ENCODE results near the gene CCL20.

CCL20 gene

DNA sequence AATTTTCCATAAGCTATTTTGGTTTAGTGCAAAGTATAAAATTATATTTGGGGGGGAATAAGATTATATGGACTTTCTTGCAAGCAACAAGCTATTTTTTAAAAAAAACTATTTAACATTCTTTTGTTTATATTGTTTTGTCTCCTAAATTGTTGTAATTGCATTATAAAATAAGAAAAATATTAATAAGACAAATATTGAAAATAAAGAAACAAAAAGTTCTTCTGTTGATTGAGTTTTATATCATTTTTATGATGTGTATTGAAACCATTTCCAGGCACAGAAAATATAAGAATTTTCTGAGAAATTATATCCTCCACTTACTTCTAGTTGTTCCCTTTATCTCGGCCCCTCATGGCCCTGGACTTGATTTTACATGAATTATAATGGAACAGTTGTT, 3.7 kb downstream of the CCL20 start:
- no peak overlapping the region for H3K27ac ChIP-seq

DNA sequence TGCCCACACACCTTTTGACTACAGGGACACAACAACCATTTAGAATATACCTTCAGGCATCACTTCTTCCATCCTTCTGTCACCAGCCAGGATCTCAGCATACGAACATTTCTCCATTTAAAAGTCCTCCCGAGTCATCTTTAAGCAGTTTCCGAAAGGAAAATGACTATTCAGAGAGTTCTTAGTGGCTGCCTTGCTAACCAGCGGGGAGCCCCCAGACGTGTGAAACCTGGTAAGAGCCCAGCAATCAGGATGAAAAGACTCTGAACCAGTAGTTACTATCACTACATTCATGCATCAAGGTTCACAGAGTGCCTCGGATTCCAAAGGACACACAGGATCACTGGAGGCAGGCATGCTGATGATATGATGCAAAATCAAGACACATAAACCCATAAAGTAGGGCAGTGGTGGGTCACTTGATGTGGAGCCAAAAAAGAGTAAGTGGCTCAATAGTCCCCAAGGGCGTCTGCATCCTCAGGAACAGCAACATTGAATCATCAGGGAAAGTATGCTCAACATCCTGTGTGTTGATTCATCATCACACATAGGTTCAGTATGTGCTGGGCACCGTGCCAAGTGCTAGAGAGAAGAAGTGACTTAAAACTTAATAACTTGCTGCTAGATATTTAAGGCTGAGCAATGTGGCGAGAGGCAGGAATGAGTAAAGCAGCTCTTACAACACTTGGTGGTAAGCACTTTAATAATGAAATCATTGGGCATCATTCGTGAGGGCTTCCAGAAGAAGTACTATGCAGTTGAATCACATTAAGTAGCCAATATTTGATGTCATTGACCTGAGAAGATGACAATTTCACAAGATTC, 4.4 kb downstream of the CCL20 start:
- TF ChIP-seq, protein P1, sequence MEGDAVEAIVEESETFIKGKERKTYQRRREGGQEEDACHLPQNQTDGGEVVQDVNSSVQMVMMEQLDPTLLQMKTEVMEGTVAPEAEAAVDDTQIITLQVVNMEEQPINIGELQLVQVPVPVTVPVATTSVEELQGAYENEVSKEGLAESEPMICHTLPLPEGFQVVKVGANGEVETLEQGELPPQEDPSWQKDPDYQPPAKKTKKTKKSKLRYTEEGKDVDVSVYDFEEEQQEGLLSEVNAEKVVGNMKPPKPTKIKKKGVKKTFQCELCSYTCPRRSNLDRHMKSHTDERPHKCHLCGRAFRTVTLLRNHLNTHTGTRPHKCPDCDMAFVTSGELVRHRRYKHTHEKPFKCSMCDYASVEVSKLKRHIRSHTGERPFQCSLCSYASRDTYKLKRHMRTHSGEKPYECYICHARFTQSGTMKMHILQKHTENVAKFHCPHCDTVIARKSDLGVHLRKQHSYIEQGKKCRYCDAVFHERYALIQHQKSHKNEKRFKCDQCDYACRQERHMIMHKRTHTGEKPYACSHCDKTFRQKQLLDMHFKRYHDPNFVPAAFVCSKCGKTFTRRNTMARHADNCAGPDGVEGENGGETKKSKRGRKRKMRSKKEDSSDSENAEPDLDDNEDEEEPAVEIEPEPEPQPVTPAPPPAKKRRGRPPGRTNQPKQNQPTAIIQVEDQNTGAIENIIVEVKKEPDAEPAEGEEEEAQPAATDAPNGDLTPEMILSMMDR (IDR thresholded peaks at IDR 0.05; ENCODE audit: low read depth, low read length), result no peak
- Histone ChIP-seq H3K27me3 (ENCODE audit: insufficient read depth, low read depth, severe bottlenecking) (peaks cover 15% of the 10 kb centered on the region), H3K36me3 (no peaks in the 10 kb centered on the region), H3K4me3 (ENCODE audit: low read depth, low read length) (no peak overlapping the region), H3K27ac (no peak overlapping the region), H3K9me3 (ENCODE audit: severe bottlenecking) (no peaks in the 10 kb centered on the region)
- no peak for DNase-seq

More for the DNA sequence above, 3.7 kb downstream of the CCL20 start:
- Histone ChIP-seq H3K36me3 (no peaks in the 10 kb centered on the region), H3K27me3 (ENCODE audit: insufficient read depth, low read depth, severe bottlenecking) (peaks cover 15% of the 10 kb centered on the region), H3K9me3 (ENCODE audit: severe bottlenecking) (no peaks in the 10 kb centered on the region), H3K4me3 (ENCODE audit: low read depth, low read length) (no peak overlapping the region)
- TF ChIP-seq, protein P1 (IDR thresholded peaks at IDR 0.05; ENCODE audit: low read depth, low read length), result no peak
- DNase-seq, result no peak

DNA sequence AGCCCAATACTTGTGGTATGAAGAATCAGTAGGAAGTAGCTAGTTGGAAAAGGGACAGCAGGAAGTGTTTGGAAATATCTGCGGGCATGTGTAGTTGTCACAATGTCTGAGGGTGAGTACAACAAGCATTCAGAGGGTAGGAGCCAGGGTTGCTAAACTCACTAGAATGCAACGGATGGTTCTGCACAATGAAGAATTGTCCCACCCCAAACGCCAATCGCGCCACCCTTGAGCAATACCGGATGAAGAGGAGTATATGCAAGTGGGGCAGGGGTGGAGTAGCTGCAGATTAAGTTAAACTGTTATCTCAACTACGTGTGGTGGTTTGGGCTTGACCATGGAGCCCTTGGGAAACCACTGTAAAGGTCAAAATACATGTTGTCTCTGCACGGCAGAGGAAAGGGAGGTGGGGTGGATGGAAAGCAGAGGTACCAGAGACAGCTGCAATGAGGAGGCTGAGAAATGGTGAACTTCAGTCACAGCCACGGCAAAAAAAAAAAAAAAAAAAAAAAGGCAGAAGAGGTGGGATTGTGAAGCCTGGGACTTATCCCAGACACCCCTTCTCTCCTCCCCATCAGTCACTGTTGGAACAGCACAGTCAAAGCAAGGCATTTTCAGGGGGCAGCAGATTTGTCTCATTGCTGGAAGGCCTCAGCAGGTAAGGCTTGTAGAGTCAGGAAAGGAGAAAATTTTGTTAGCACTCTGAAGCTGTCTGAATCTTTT, 5.2 kb downstream of the CCL20 start:
- TF ChIP-seq, protein P1 (IDR thresholded peaks at IDR 0.05; ENCODE audit: low read depth, low read length), result no peak
- Histone ChIP-seq H3K36me3 (no peaks in the 10 kb centered on the region), H3K9me3 (ENCODE audit: severe bottlenecking) (no peaks in the 10 kb centered on the region), H3K27ac (no peak overlapping the region), H3K4me3 (ENCODE audit: low read depth, low read length) (no peak overlapping the region), H3K27me3 (ENCODE audit: insufficient read depth, low read depth, severe bottlenecking) (peaks cover 21% of the 10 kb centered on the region)
- DNase-seq, result no peak

DNA sequence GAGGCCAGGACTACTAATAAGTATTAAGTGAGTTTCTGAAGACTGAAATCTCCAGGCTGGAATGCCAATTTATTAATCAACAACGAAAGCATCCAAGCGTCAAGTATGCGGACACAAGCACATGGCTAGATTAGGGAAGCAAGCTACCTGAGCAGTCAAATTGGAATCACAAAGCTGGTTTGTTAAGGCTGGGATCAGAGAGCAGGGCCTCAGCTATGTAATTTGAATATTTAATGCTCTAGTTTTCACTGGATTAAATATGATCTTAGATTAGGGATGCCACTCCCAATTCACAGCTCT, 5.7 kb downstream of the CCL20 start:
- H3K4me3 ChIP-seq (ENCODE audit: low read depth, low read length), result no peak overlapping the region
- TF ChIP-seq, protein P1 (IDR thresholded peaks at IDR 0.05; ENCODE audit: low read depth, low read length), result no peak
- no peak for DNase-seq
- no peaks in the 10 kb centered on the region for H3K9me3 ChIP-seq (ENCODE audit: severe bottlenecking)
- H3K36me3 ChIP-seq, result no peaks in the 10 kb centered on the region
- H3K27ac ChIP-seq, result no peak overlapping the region
- H3K27me3 ChIP-seq (ENCODE audit: insufficient read depth, low read depth, severe bottlenecking), result peaks cover 17% of the 10 kb centered on the region

DNA sequence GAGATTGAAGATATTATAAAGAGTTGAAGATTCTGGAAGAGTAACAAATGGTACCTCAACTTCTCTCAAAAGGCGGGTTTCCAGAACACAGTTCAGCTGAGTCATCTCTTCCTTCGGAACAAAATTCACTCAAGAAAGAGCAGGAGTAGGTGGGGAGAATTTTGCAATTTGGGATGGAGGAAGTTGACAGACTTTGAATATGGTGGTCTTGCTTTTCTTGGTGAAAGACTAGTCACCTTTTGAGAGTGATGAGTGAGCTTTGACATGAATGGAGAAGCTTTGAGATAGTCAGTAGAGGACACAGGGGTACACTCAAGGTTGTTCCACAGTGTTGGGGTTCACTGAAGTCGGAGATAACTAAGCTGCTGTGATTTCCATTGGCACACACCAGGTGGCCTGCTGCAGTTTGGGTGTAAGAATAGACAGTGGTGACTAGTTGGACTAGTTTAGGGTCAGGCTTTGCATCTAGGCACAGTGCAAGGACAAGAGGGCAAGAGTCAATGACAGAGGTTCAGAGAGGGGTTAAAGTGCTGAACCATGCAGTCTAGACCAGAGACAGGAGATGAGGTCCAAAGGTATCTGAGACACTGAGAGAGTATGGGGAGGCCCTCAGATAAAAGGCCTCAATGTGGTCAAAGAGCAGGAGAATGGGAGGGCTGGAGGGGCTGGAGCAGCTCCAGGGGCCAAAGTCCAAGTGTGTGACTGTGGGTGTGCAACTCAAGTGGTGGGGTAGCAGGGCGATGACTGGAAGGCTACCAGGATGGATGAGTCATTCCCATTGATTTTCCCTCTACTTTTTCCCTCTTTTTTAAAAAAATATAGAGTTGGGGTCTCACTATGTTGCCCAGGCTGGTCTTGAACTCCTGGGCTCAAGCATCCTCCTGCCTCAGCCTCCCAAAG, 7.7 kb downstream of the CCL20 start:
- Histone ChIP-seq H3K4me3 (ENCODE audit: low read depth, low read length) (no peak overlapping the region), H3K9me3 (ENCODE audit: severe bottlenecking) (no peaks in the 10 kb centered on the region), H3K27ac (no peak overlapping the region), H3K36me3 (no peaks in the 10 kb centered on the region), H3K27me3 (ENCODE audit: insufficient read depth, low read depth, severe bottlenecking) (peaks cover 17% of the 10 kb centered on the region)
- DNase-seq, result no peak
- TF ChIP-seq, protein P1 (IDR thresholded peaks at IDR 0.05; ENCODE audit: low read depth, low read length), result no peak
